ENCODE data around the gene CEP43. TPM values are rescaled to one million over a fixed set of nuclear protein-coding genes. Genes with fewer than 3 reads are reported as not detected.

Gene CEP43
- total and polyA plus RNA-seq, 11 donors: 4.7 to 16.9 (median 10.7) TPM

DNA sequence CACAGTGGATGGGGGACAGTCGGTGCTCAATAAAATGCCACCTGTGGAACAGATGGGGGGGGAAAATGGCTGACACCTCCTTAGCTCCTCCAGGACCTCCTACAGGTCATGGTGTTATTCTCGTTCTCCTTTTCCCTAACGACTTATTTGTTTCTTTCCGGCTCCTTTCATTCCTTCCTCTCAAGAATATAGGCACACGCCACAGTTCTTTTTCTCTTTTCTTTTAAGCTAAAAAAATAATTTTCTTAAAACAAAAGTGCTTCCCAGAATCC is 41.5 kb upstream of the CEP43 start:
- Histone ChIP-seq H3K27ac (peak overlapping the region in 10 of 12 donors; percentile 73 to 98 (median 84)), H3K9me3 (no peaks in the 10 kb centered on the region), H3K4me3 (peak overlapping the region in 4 of 12 donors; percentile 69 to 98 (median 86)), H3K27me3 (no peaks in the 10 kb centered on the region), H3K36me3 (no peaks in the 10 kb centered on the region), H3K4me1 (peaks cover 0 to 51% (median 12%) of the 10 kb centered on the region in 12 donors)
- intact Hi-C loops (cut with DNase I): loop anchor here in 4 of 10 donors (2.0 to 10.0 kb wide), 4 partner anchors 40 to 173 kb away; partner anchors contain the start of gene CEP43 (in 3 of the 4)
- no peak for ATAC-seq
- DNase-seq: no peak
- TF ChIP-seq, protein P1, sequence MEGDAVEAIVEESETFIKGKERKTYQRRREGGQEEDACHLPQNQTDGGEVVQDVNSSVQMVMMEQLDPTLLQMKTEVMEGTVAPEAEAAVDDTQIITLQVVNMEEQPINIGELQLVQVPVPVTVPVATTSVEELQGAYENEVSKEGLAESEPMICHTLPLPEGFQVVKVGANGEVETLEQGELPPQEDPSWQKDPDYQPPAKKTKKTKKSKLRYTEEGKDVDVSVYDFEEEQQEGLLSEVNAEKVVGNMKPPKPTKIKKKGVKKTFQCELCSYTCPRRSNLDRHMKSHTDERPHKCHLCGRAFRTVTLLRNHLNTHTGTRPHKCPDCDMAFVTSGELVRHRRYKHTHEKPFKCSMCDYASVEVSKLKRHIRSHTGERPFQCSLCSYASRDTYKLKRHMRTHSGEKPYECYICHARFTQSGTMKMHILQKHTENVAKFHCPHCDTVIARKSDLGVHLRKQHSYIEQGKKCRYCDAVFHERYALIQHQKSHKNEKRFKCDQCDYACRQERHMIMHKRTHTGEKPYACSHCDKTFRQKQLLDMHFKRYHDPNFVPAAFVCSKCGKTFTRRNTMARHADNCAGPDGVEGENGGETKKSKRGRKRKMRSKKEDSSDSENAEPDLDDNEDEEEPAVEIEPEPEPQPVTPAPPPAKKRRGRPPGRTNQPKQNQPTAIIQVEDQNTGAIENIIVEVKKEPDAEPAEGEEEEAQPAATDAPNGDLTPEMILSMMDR (IDR thresholded peaks at IDR 0.05): no peak
- TF ChIP-seq POLR2A (IDR thresholded peaks at IDR 0.05): no peak
- WGBS, 4 donors: 90 to 93% (median 91%) methylated on average over 5 of the region's 5 CpGs

DNA sequence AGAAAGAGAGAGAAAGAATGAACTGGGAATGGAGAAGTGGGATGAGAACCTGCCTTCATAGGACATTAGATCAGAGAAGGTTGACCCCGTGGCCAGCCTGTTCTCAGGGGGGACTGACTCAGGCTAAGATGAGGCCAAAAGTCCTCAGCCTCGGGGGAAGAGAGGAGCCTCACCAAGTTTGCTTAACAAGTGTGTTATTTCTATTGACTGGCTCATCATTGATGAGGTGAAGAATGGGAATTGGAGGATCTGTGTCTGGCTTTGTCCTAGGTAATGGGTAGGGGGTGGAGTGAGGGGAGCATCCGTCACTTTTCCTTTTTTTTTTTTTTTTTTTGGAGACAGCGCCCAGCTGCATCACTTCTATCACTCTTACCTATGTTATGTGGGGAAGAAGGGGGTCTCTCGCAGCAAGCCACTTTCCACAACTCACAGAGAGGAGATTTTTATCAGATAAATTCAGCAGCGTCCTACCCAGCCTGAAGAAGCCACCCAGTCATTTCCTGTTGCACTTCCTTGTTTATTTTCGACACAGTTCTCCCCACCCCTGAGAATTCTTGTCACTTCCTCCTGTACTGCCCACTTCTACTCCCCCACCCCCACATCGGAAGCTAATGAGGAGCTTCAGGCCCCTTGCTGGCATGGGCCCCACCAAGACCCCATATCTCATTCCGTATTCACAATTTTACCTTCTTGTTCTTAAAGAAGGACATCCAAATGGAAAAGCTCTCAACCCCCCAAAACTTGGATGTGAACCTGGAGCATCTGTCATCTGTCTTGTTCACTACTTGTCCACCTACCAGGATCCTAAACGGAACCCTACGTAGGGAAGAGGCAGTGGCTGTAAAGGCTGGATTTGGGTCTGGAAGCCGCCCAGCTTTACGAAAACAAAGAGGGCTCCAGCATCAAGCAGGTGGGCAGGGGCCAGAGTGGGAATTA is 40.0 kb upstream of the CEP43 start:
- intact Hi-C loops (cut with DNase I): loop anchor here in 3 of 10 donors (5.0 to 10.0 kb wide), 3 partner anchors 38 to 174 kb away; partner anchors contain the start of gene CEP43 (in 2 of the 3)
- H3K4me1 ChIP-seq: peaks cover 0 to 49% (median 12%) of the 10 kb centered on the region in 12 donors
- no peaks in the 10 kb centered on the region for H3K9me3 ChIP-seq
- ATAC-seq (peak in 1 of 4 donors; percentile 41), DNase-seq (peak in 2 of 5 donors; percentile 42 to 45)
- peak overlapping the region in 11 of 12 donors; percentile 15 to 98 (median 48) for H3K27ac ChIP-seq
- peak overlapping the region in 1 of 12 donors; percentile 23 for H3K4me3 ChIP-seq
- WGBS, 4 donors: 56 to 65% (median 60%) methylated on average over 13 of the region's 13 CpGs
- TF ChIP-seq, protein P1 (IDR thresholded peaks at IDR 0.05): no peak
- no peak for TF ChIP-seq POLR2A (IDR thresholded peaks at IDR 0.05)
- no peaks in the 10 kb centered on the region for H3K36me3 ChIP-seq
- no peaks in the 10 kb centered on the region for H3K27me3 ChIP-seq

DNA sequence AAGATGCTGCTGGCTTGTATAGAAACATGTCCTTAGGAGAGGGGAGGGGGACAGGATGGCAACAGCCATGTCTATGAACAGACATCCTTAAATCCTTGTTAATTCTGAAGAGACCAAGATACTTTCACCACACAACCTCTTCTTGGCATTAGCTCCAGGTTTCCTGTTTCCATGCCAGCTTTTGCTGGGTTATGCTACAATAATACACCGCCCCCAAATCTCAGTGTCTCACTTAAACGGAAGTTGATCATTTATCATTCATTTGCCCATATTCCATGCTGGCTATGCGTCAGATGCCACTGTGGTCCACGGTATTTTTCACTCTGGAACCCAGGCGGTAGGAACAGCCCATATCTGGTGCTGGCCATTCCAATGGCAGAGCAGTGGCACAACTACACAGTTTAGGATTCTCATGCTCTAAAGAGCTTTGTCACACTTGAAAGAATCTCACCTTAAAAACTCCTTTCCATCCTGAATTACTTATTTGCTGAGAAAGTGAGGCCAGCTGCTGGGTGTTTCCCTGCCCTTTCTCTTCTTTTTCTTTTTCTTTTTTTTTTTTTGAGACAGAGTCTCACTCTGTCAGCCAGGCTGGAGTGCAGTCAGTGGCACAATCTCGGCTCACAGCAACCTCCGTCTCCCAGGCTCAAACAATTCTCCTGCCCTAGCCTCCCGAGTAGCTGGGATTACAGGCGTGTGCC is 39.1 kb upstream of the CEP43 start:
- Histone ChIP-seq H3K27ac (peak overlapping the region in 5 of 12 donors; percentile 17 to 98 (median 39)), H3K9me3 (no peaks in the 10 kb centered on the region), H3K4me1 (peaks cover 0 to 42% (median 12%) of the 10 kb centered on the region in 12 donors), H3K4me3 (peak overlapping the region in 1 of 12 donors; percentile 23), H3K36me3 (no peaks in the 10 kb centered on the region), H3K27me3 (no peaks in the 10 kb centered on the region)
- no peak for ATAC-seq
- intact Hi-C loops (cut with DNase I): loop anchor here in 3 of 10 donors (5.0 to 10.0 kb wide), 3 partner anchors 37 to 175 kb away; partner anchors contain the start of gene CEP43 (in 2 of the 3)
- WGBS, 4 donors: 86 to 90% (median 89%) methylated on average over 9 of the region's 9 CpGs
- TF ChIP-seq, protein P1 (IDR thresholded peaks at IDR 0.05): no peak
- TF ChIP-seq POLR2A (IDR thresholded peaks at IDR 0.05): no peak
- DNase-seq: no peak

DNA sequence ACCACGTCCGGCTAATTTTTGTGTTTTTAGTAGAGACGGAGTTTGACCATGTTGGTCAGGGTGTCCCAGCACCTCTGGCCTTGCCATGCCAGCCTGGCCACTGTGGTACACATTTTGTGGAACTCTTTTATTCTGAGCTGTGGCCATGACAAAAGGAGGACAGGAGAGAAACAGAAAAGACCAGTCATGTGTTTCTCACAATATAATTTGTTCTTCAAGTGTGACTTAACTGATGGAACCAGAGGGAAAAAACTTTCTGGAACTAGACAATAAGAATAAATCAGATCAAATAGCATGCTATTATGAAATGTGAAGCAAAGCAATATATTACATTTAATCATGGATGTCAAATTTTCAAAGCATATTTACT is 38.6 kb upstream of the CEP43 start:
- H3K36me3 ChIP-seq: no peaks in the 10 kb centered on the region
- no peak overlapping the region for H3K4me3 ChIP-seq
- H3K27ac ChIP-seq: no peak overlapping the region
- 95 to 97% (median 97%) methylated on average over 3 of the region's 3 CpGs for WGBS, 4 donors
- H3K27me3 ChIP-seq: no peaks in the 10 kb centered on the region
- peaks cover 0 to 39% (median 11%) of the 10 kb centered on the region in 12 donors for H3K4me1 ChIP-seq
- intact Hi-C loops (cut with DNase I): no loop called here
- no peak for TF ChIP-seq POLR2A (IDR thresholded peaks at IDR 0.05)
- TF ChIP-seq, protein P1 (IDR thresholded peaks at IDR 0.05): no peak
- ATAC-seq: no peak
- no peak for DNase-seq
- no peaks in the 10 kb centered on the region for H3K9me3 ChIP-seq
